GM21526 (cell line): ENCODE results near the gene PCNX3.

Experiments used
- ATAC-seq: cut with Tn5 transposase; IDR thresholded peaks from one replicate; pipeline ENCODE4 v1.9.1; 2021; ENCODE audit warnings: moderate library complexity; ENCODE audit not compliant: unreplicated experiment, low FRiP score

Gene PCNX3

GRCh38 chr11:65580031-65580692 lies 35.4 kb upstream of the PCNX3 start:
- no peak for ATAC-seq

GRCh38 chr11:65580756-65581155 lies 34.8 kb upstream of the PCNX3 start:
- ATAC-seq: no peak

GRCh38 chr11:65581928-65582327 lies 33.6 kb upstream of the PCNX3 start:
- ATAC-seq: no peak

GRCh38 chr11:65583589-65583988 lies 32.0 kb upstream of the PCNX3 start:
- no peak for ATAC-seq

GRCh38 chr11:65584106-65584505 lies 31.5 kb upstream of the PCNX3 start:
- no peak for ATAC-seq

- ATAC-seq: no peak
Observed at GRCh38 chr11:65584723-65585171, 30.8 kb upstream of the PCNX3 start.

- ATAC-seq: no peak
Observed at GRCh38 chr11:65585396-65586246, 30.0 kb upstream of the PCNX3 start.

GRCh38 chr11:65586247-65586630 lies 29.3 kb upstream of the PCNX3 start:
- ATAC-seq: no peak

- ATAC-seq: no peak
Observed at GRCh38 chr11:65586676-65587075, 28.9 kb upstream of the PCNX3 start.

GRCh38 chr11:65588199-65589054 lies 27.1 kb upstream of the PCNX3 start:
- ATAC-seq: peak; percentile 68

GRCh38 chr11:65589444-65590239 lies 25.9 kb upstream of the PCNX3 start:
- no peak for ATAC-seq

GRCh38 chr11:65590240-65590738 lies 25.3 kb upstream of the PCNX3 start:
- no peak for ATAC-seq

- no peak for ATAC-seq
Observed at GRCh38 chr11:65591939-65592857, 23.4 kb upstream of the PCNX3 start.

GRCh38 chr11:65592858-65593517 lies 22.6 kb upstream of the PCNX3 start:
- ATAC-seq: no peak

- ATAC-seq: no peak
Observed at GRCh38 chr11:65593518-65594414, 21.8 kb upstream of the PCNX3 start.

- ATAC-seq: no peak
Observed at GRCh38 chr11:65595131-65595530, 20.4 kb upstream of the PCNX3 start.

GRCh38 chr11:65595543-65596281 lies 19.9 kb upstream of the PCNX3 start, which contains the start of gene KCNK7:
Gene KCNK7, minus strand, starts transcription at chr11:65595800. Its CDS starts 28 bp downstream, at chr11:65595772.
- ATAC-seq: no peak
